ENCODE measurements around the gene HOXC6.

GRCh38 chr12:53998900-53999236, 29.4 kb upstream of the HOXC6 start:
- no peak for TF ChIP-seq CTCF (IDR thresholded peaks at IDR 0.05)
- no peak for TF ChIP-seq POLR2A (IDR thresholded peaks at IDR 0.05)

All from esophagus squamous epithelium (tissue), 4 donors.